Esophagus muscularis mucosa (tissue), 4 donors: ENCODE data around the gene ZNHIT3.

Experiments
- CTCF ChIP-seq, 3 experiments: fragments of 200-600 bp in 2 of 3; fragments of 450-650 bp in 1 of 3; sonication (generic) in 2 of 3; IDR thresholded peaks; one replicate each; pipeline ENCODE4 v1.5.1; 2017 to 2019; ENCODE audit warnings: antibody characterized with exemption in 3 of 3, mild to moderate bottlenecking in 2 of 3, moderate library complexity in 1 of 3
- EP300 ChIP-seq: sonication (generic); formaldehyde crosslinking; IDR thresholded peaks from one replicate; pipeline ENCODE4 v1.6.1; 2017; ENCODE audit warnings: antibody characterized with exemption
- POLR2A ChIP-seq: fragments of 450-650 bp; IDR thresholded peaks from one replicate; pipeline ENCODE4 v1.6.1; 2017; ENCODE audit warnings: antibody characterized with exemption, moderate library complexity, mild to moderate bottlenecking, low read depth
- POLR2AphosphoS5 ChIP-seq, 2 donors: sonication (generic); formaldehyde crosslinking; IDR thresholded peaks; one replicate each; pipeline ENCODE4 v1.6.1; 2017; ENCODE audit warnings: antibody characterized with exemption in 2 of 2

GRCh38 chr17:36540696-36541095 lies 54.2 kb downstream of the ZNHIT3 start:
- TF ChIP-seq CTCF (IDR thresholded peaks at IDR 0.05), result no peak
- no peak for TF ChIP-seq POLR2AphosphoS5 (IDR thresholded peaks at IDR 0.05)
- TF ChIP-seq EP300, result no peak
- TF ChIP-seq POLR2A, result no peak
